ENCODE measurements around the gene SMOC1. TPM values are rescaled to one million over a fixed set of nuclear protein-coding genes. Genes with fewer than 3 reads are reported as not detected.

Gene SMOC1, protein sequence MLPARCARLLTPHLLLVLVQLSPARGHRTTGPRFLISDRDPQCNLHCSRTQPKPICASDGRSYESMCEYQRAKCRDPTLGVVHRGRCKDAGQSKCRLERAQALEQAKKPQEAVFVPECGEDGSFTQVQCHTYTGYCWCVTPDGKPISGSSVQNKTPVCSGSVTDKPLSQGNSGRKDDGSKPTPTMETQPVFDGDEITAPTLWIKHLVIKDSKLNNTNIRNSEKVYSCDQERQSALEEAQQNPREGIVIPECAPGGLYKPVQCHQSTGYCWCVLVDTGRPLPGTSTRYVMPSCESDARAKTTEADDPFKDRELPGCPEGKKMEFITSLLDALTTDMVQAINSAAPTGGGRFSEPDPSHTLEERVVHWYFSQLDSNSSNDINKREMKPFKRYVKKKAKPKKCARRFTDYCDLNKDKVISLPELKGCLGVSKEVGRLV
- under 1 TPM; 0.33 to 0.69 TPM for total RNA-seq

GRCh38 chr14:69879175-69880043 lies at the start of gene SMOC1:
Gene SMOC1, plus strand, starts transcription at chr14:69879416. Its CDS starts 263 bp downstream, at chr14:69879679.

Other genes with a start within 250 kb of the SMOC1 start
- 100 to 1,000 TPM; 144 to 151 TPM for gene SRSF5, start 112.3 kb upstream of the SMOC1 start, total RNA-seq
- not detected for gene SLC10A1, start 82.2 kb upstream of the SMOC1 start, total RNA-seq

Data from melanocyte of skin (primary cell).